Tibial artery (tissue), 4 donors: Measurements from ENCODE around the gene INO80.

Experiments
- DNase-seq, 2 donors: peaks; one replicate each; pipeline ENCODE4 v3.0.0-alpha.2; 2019
- H3K27ac ChIP-seq, 2 donors: fragments of 200-600 bp; sonication (generic) in 1 of 2; 1 replicate in 1 of 2; 2 replicates in 1 of 2; pipeline ENCODE4 v1.5.1; 2018 to 2019; ENCODE audit warnings: mild to moderate bottlenecking in 1 of 2
- H3K27me3 ChIP-seq, 2 donors: fragments of 200-600 bp; sonication (generic) in 1 of 2; one replicate each; pipeline versions ENCODE4 v1.5.1 to v1.6.0; 2016 to 2019
- H3K36me3 ChIP-seq, 3 donors: fragments of 200-600 bp; sonication (generic) in 2 of 3; one replicate each; pipeline ENCODE4 v1.5.1; 2016 to 2019; ENCODE audit warnings: mild to moderate bottlenecking in 2 of 3
- H3K4me1 ChIP-seq, 4 donors: fragments of 200-600 bp; sonication (generic) in 2 of 4; 1 replicate in 3 of 4; 2 replicates in 1 of 4; pipeline ENCODE4 v1.5.1; 2016 to 2019
- H3K4me3 ChIP-seq, 2 donors: fragments of 200-600 bp; sonication (generic) in 1 of 2; 1 replicate in 1 of 2; 2 replicates in 1 of 2; pipeline ENCODE4 v1.5.1; 2018 to 2019; ENCODE audit warnings: mild to moderate bottlenecking in 2 of 2
- H3K9me3 ChIP-seq, 3 donors: fragments of 200-600 bp; sonication (generic) in 1 of 3; one replicate each; pipeline ENCODE4 v1.5.1; 2016 to 2019
- CTCF ChIP-seq, 2 experiments: fragments of 200-600 bp in 1 of 2; fragments of 450-650 bp in 1 of 2; IDR thresholded peaks; one replicate each; pipeline ENCODE4 v1.5.1; 2017 to 2019; ENCODE audit warnings: antibody characterized with exemption in 2 of 2, mild to moderate bottlenecking in 1 of 2, moderate library complexity in 1 of 2
- intact Hi-C: fragments of 100-400 bp; cut with DNase I; formaldehyde crosslinking; loops from one replicate; pipeline ENCODE4 v1.15.0; 2023; ENCODE audit warnings: low total_unique reads

Gene INO80

GRCh38 chr15:41051139-41051538 is 64.9 kb downstream of the INO80 start:
- Histone ChIP-seq H3K4me3 (no peak overlapping the region), H3K27ac (no peak overlapping the region), H3K4me1 (no peaks in the 10 kb centered on the region), H3K9me3 (no peaks in the 10 kb centered on the region), H3K27me3 (no peaks in the 10 kb centered on the region), H3K36me3 (peaks cover 65 to 96% (median 95%) of the 10 kb centered on the region in 3 donors)
- no peak for DNase-seq
- intact Hi-C loops: no loop called here
- TF ChIP-seq CTCF (IDR thresholded peaks at IDR 0.05): no peak

GRCh38 chr15:41048852-41049251 is 67.2 kb downstream of the INO80 start:
- no peak for TF ChIP-seq CTCF (IDR thresholded peaks at IDR 0.05)

GRCh38 chr15:41048397-41048796 is 67.7 kb downstream of the INO80 start:
- H3K4me3 ChIP-seq: no peak overlapping the region
- H3K27me3 ChIP-seq: no peaks in the 10 kb centered on the region
- intact Hi-C loops: no loop called here
- H3K27ac ChIP-seq: no peak overlapping the region
- peaks cover 0 to 7% (median 4%) of the 10 kb centered on the region in 4 donors for H3K4me1 ChIP-seq
- DNase-seq: no peak
- H3K9me3 ChIP-seq: no peaks in the 10 kb centered on the region
- no peak for TF ChIP-seq CTCF (IDR thresholded peaks at IDR 0.05)
- peaks cover 56 to 95% (median 89%) of the 10 kb centered on the region in 3 donors for H3K36me3 ChIP-seq

More at GRCh38 chr15:41048852-41049251, 67.2 kb downstream of the INO80 start:
- H3K27me3 ChIP-seq: no peaks in the 10 kb centered on the region
- DNase-seq: no peak
- H3K4me1 ChIP-seq: peaks cover 0 to 2% (median under 1%) of the 10 kb centered on the region in 4 donors
- H3K4me3 ChIP-seq: no peak overlapping the region
- H3K9me3 ChIP-seq: no peaks in the 10 kb centered on the region
- H3K36me3 ChIP-seq: peaks cover 59 to 95% (median 94%) of the 10 kb centered on the region in 3 donors
- intact Hi-C loops: no loop called here
- no peak overlapping the region for H3K27ac ChIP-seq

- Histone ChIP-seq H3K27me3 (no peaks in the 10 kb centered on the region), H3K4me1 (peaks cover 0 to 16% (median 9%) of the 10 kb centered on the region in 4 donors), H3K9me3 (no peaks in the 10 kb centered on the region), H3K27ac (no peak overlapping the region), H3K36me3 (peaks cover 55 to 95% (median 90%) of the 10 kb centered on the region in 3 donors), H3K4me3 (no peak overlapping the region)
- intact Hi-C loops: no loop called here
- DNase-seq: no peak
- no peak for TF ChIP-seq CTCF (IDR thresholded peaks at IDR 0.05)
These were observed 68.6 kb downstream of the INO80 start for GRCh38 chr15:41047474-41047873.

- Histone ChIP-seq H3K9me3 (no peaks in the 10 kb centered on the region), H3K36me3 (peaks cover 44 to 73% (median 58%) of the 10 kb centered on the region in 3 donors), H3K27ac (peak overlapping the region; percentile 19 to 36), H3K4me3 (no peak overlapping the region), H3K4me1 (peaks cover 0 to 18% (median 9%) of the 10 kb centered on the region in 4 donors), H3K27me3 (no peaks in the 10 kb centered on the region)
- intact Hi-C loops: no loop called here
- DNase-seq: no peak
- TF ChIP-seq CTCF (IDR thresholded peaks at IDR 0.05): no peak
These were observed 72.7 kb downstream of the INO80 start for GRCh38 chr15:41043276-41043951.
